ENCODE measurements around the gene HIPK2. TPM values are rescaled to one million over a fixed set of nuclear protein-coding genes. Genes with fewer than 3 reads are reported as not detected.

Gene HIPK2
- total RNA-seq, 4 donors from 2014 or later: 20.9 to 40.9 (median 26.7) TPM

DNA sequence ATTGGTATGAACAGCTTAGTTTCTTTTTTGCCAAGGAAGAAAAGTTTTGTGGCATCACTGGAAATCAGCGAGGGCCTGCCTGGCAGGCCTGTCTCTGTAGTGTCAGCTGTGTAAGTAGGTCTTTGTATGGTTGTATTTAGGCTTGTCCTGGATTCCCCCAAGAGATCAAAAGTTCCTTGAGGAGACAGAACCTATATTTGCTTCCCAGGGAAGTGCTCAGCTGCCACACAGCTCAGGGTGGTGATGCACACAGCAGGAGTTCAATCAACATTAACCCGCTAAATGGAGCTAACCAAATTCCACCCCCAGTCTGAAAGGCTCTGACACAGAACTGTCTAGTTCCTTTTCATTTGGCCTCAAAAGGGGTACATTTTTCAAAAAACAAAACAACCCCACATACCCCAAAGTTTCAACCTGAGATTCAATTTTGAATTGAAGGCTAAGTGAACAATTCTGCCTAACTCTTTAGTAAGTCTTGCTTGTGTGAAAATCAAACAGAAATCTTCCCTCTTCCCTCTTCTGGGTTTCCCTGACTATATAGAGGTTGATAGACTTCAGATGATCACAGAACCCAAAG is 129.9 kb downstream of the HIPK2 start:
- H3K9me3 ChIP-seq: no peaks in the 10 kb centered on the region
- H3K27me3 ChIP-seq: no peaks in the 10 kb centered on the region
- no peak overlapping the region for H3K4me3 ChIP-seq
- peak overlapping the region; percentile 26 to 65 (median 42) for H3K27ac ChIP-seq (replicated peaks in 1 of 4)
- H3K36me3 ChIP-seq: peaks cover 0 to 6% (median 3%) of the 10 kb centered on the region in 4 donors
- WGBS: 93% methylated on average over 2 of the region's 2 CpGs
- TF ChIP-seq POLR2A (IDR thresholded peaks at IDR 0.05; ENCODE audit: low read depth) (no peak), EP300 (IDR thresholded peaks at IDR 0.05) (no peak), POLR2AphosphoS5 (IDR thresholded peaks at IDR 0.05) (no peak)
- TF ChIP-seq, protein P1, sequence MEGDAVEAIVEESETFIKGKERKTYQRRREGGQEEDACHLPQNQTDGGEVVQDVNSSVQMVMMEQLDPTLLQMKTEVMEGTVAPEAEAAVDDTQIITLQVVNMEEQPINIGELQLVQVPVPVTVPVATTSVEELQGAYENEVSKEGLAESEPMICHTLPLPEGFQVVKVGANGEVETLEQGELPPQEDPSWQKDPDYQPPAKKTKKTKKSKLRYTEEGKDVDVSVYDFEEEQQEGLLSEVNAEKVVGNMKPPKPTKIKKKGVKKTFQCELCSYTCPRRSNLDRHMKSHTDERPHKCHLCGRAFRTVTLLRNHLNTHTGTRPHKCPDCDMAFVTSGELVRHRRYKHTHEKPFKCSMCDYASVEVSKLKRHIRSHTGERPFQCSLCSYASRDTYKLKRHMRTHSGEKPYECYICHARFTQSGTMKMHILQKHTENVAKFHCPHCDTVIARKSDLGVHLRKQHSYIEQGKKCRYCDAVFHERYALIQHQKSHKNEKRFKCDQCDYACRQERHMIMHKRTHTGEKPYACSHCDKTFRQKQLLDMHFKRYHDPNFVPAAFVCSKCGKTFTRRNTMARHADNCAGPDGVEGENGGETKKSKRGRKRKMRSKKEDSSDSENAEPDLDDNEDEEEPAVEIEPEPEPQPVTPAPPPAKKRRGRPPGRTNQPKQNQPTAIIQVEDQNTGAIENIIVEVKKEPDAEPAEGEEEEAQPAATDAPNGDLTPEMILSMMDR (IDR thresholded peaks at IDR 0.05): no peak
- DNase-seq (ENCODE audit: extremely low spot score): no peak
- H3K4me1 ChIP-seq: peaks cover 28 to 63% (median 50%) of the 10 kb centered on the region in 4 donors
- intact Hi-C loops (cut with DNase I): loop anchor here (5.0 kb wide), 1 partner anchor 129 kb away; the partner anchor contains the start of gene HIPK2

GRCh38 chr7:139647085-139647484 is 130.7 kb downstream of the HIPK2 start:
- WGBS: 80% methylated on average over 4 of the region's 4 CpGs
- no peak for DNase-seq (ENCODE audit: extremely low spot score)
- Histone ChIP-seq H3K36me3 (peaks cover 0 to 6% (median 3%) of the 10 kb centered on the region in 4 donors), H3K27me3 (no peaks in the 10 kb centered on the region), H3K27ac (replicated peaks in 1 of 4) (peak overlapping the region in 3 of 4 donors; percentile 26 to 65 (median 45)), H3K4me1 (peaks cover 27 to 55% (median 45%) of the 10 kb centered on the region in 4 donors), H3K9me3 (no peaks in the 10 kb centered on the region), H3K4me3 (no peak overlapping the region)
- no peak for TF ChIP-seq EP300 (IDR thresholded peaks at IDR 0.05)
- TF ChIP-seq POLR2A (IDR thresholded peaks at IDR 0.05; ENCODE audit: low read depth): no peak
- TF ChIP-seq POLR2AphosphoS5 (IDR thresholded peaks at IDR 0.05): no peak
- TF ChIP-seq, protein P1 (IDR thresholded peaks at IDR 0.05): no peak
- intact Hi-C loops (cut with DNase I): loop anchor here (5.0 kb wide), 1 partner anchor 130 kb away; the partner anchor contains the start of gene HIPK2

GRCh38 chr7:139646566-139646965 is 131.2 kb downstream of the HIPK2 start:
- no peak overlapping the region for H3K4me3 ChIP-seq
- 96% methylated on average over 4 of the region's 4 CpGs for WGBS
- H3K9me3 ChIP-seq: no peaks in the 10 kb centered on the region
- intact Hi-C loops (cut with DNase I): loop anchor here (1.0 to 5.0 kb wide), 2 partner anchors 131 to 356 kb away; partner anchors contain the start of gene HIPK2
- H3K27me3 ChIP-seq: no peaks in the 10 kb centered on the region
- H3K4me1 ChIP-seq: peaks cover 22 to 51% (median 42%) of the 10 kb centered on the region in 4 donors
- TF ChIP-seq, protein P1 (IDR thresholded peaks at IDR 0.05): no peak
- no peak for TF ChIP-seq EP300 (IDR thresholded peaks at IDR 0.05)
- no peak for TF ChIP-seq POLR2AphosphoS5 (IDR thresholded peaks at IDR 0.05)
- no peak for TF ChIP-seq POLR2A (IDR thresholded peaks at IDR 0.05; ENCODE audit: low read depth)
- peak overlapping the region in 1 of 4 donors; percentile 26 for H3K27ac ChIP-seq (replicated peaks in 1 of 4)
- no peak for DNase-seq (ENCODE audit: extremely low spot score)
- H3K36me3 ChIP-seq: peaks cover 0 to 6% (median 3%) of the 10 kb centered on the region in 4 donors

GRCh38 chr7:139645572-139646523 is 131.9 kb downstream of the HIPK2 start:
- WGBS: 56% methylated on average over 19 of the region's 19 CpGs
- H3K4me1 ChIP-seq: peaks cover 16 to 45% (median 38%) of the 10 kb centered on the region in 4 donors
- TF ChIP-seq, protein P1 (IDR thresholded peaks at IDR 0.05): peak; percentile 84 to 95 (median 88)
- no peak for TF ChIP-seq POLR2AphosphoS5 (IDR thresholded peaks at IDR 0.05)
- H3K27ac ChIP-seq (replicated peaks in 1 of 4): no peak overlapping the region
- H3K27me3 ChIP-seq: no peaks in the 10 kb centered on the region
- no peak overlapping the region for H3K4me3 ChIP-seq
- no peaks in the 10 kb centered on the region for H3K9me3 ChIP-seq
- DNase-seq (ENCODE audit: extremely low spot score): peak; percentile 93
- intact Hi-C loops (cut with DNase I): loop anchor here (1.0 to 5.0 kb wide), 2 partner anchors 131 to 356 kb away; partner anchors contain the start of gene HIPK2
- H3K36me3 ChIP-seq: peaks cover 0 to 6% (median 4%) of the 10 kb centered on the region in 4 donors
